ENCODE results near the gene HIPK4.

Gene HIPK4

GRCh38 chr19:40331052-40331451, 58.9 kb downstream of the HIPK4 start:
- H3K4me3 ChIP-seq (ENCODE audit: control insufficient read depth, low read depth, low read length), result no peak overlapping the region
- TF ChIP-seq CTCF (IDR thresholded peaks at IDR 0.05; ENCODE audit: control insufficient read depth, insufficient read depth, low read depth, low read length, missing control alignments), result no peak
- DNase-seq (ENCODE audit: low read depth), result no peak
